ENCODE measurements around the gene AXL. TPM values are rescaled to one million over a fixed set of nuclear protein-coding genes. Genes with fewer than 3 reads are reported as not detected.
A peak's percentile ranks its signal among the peaks of the same experiment; 100 is the strongest.
"Not testable (repeated sequence)": the region's sequence is repeated elsewhere in the genome, so short reads cannot be mapped to it uniquely, and the experiment has no call there.

AXL gene
- total and polyA plus RNA-seq, 10 donors: 2.3 to 135 (median 61.5) TPM

GRCh38 chr19:41276231-41276630, 57.2 kb downstream of the AXL start:
- H3K36me3 ChIP-seq: peaks cover 11 to 100% (median 100%) of the 10 kb centered on the region in 6 donors
- no peak for TF ChIP-seq POLR2A (IDR thresholded peaks at IDR 0.05)
- TF ChIP-seq CTCF (IDR thresholded peaks at IDR 0.05 in 8 of 11, conservative IDR thresholded peaks at IDR 0.05 in 3 of 11): no peak
- TF ChIP-seq POLR2AphosphoS5 (IDR thresholded peaks at IDR 0.05): no peak
- no peak overlapping the region for H3K4me3 ChIP-seq
- H3K4me1 ChIP-seq: peaks cover 0 to 10% (median 0%) of the 10 kb centered on the region in 6 donors
- 59 to 88% (median 84%) methylated on average over 3 of the region's 3 CpGs for WGBS, 5 donors
- no peak for DNase-seq
- H3K27ac ChIP-seq: peak overlapping the region in 1 of 8 donors; percentile 3
- intact Hi-C loops (cut with DNase I; ENCODE audit: low total_unique reads): no loop called here
- no peaks in the 10 kb centered on the region for H3K27me3 ChIP-seq (replicated peaks in 1 of 7)
- H3K9me3 ChIP-seq: no peaks in the 10 kb centered on the region

- H3K4me3 ChIP-seq: no peak overlapping the region
- peaks cover 15 to 100% (median 98%) of the 10 kb centered on the region in 6 donors for H3K36me3 ChIP-seq
- DNase-seq: no peak
- 93 to 100% (median 95%) methylated on average over 2 of the region's 2 CpGs for WGBS, 5 donors
- peaks cover 0 to 10% (median 0%) of the 10 kb centered on the region in 6 donors for H3K4me1 ChIP-seq
- H3K27ac ChIP-seq: no peak overlapping the region
- no peaks in the 10 kb centered on the region for H3K9me3 ChIP-seq
- intact Hi-C loops (cut with DNase I; ENCODE audit: low total_unique reads): no loop called here
- H3K27me3 ChIP-seq (replicated peaks in 1 of 7): no peaks in the 10 kb centered on the region
- no peak for TF ChIP-seq CTCF (IDR thresholded peaks at IDR 0.05 in 8 of 11, conservative IDR thresholded peaks at IDR 0.05 in 3 of 11)
- no peak for TF ChIP-seq POLR2A (IDR thresholded peaks at IDR 0.05)
- TF ChIP-seq POLR2AphosphoS5 (IDR thresholded peaks at IDR 0.05): no peak
These were observed 59.5 kb downstream of the AXL start for GRCh38 chr19:41278478-41278877.

- no peak overlapping the region for H3K27ac ChIP-seq
- DNase-seq: no peak
- WGBS, 5 donors: 86 to 93% (median 88%) methylated on average over 3 of the region's 3 CpGs
- no peaks in the 10 kb centered on the region for H3K27me3 ChIP-seq (replicated peaks in 1 of 7)
- H3K4me1 ChIP-seq: peaks cover 0 to 6% (median 0%) of the 10 kb centered on the region in 6 donors
- H3K36me3 ChIP-seq: peaks cover 14 to 100% (median 97%) of the 10 kb centered on the region in 6 donors
- no peak for TF ChIP-seq POLR2A (IDR thresholded peaks at IDR 0.05)
- no peak for TF ChIP-seq POLR2AphosphoS5 (IDR thresholded peaks at IDR 0.05)
- TF ChIP-seq CTCF (IDR thresholded peaks at IDR 0.05 in 8 of 11, conservative IDR thresholded peaks at IDR 0.05 in 3 of 11): no peak
- no peak overlapping the region for H3K4me3 ChIP-seq
- intact Hi-C loops (cut with DNase I; ENCODE audit: low total_unique reads): no loop called here
- no peaks in the 10 kb centered on the region for H3K9me3 ChIP-seq
These were observed 69.9 kb downstream of the AXL start for GRCh38 chr19:41288673-41289530.

- H3K9me3 ChIP-seq; H3K4me1 ChIP-seq; intact Hi-C loops (cut with DNase I; ENCODE audit: low total_unique reads); H3K27me3 ChIP-seq (replicated peaks in 1 of 7); DNase-seq; H3K27ac ChIP-seq; H3K4me3 ChIP-seq: not testable (repeated sequence)
- peaks cover 10 to 100% (median 97%) of the 10 kb centered on the region in 6 donors for H3K36me3 ChIP-seq
- WGBS, 5 donors: 88 to 97% (median 96%) methylated on average over 8 of the region's 8 CpGs
These were observed 70.8 kb downstream of the AXL start for GRCh38 chr19:41289814-41290213.
